Stimulated activated CD4-positive, alpha-beta T cell treated with anti-CD3 and anti-CD28 coated beads, Interleukin-2, amount 100 ng/mL, for 4 hours (primary cell): ENCODE results near the gene TECTA.
"Not testable (repeated sequence)": the region's sequence is repeated elsewhere in the genome, so short reads cannot be mapped to it uniquely, and the experiment has no call there.

Experiments
- DNase-seq: peaks from one replicate; pipeline ENCODE4 v3.0.0-alpha.2; 2020; ENCODE audit warnings: low read depth

TECTA gene

GRCh38 chr11:121235057-121235456 lies 134.0 kb downstream of the TECTA start:
- DNase-seq, result no peak

GRCh38 chr11:121236115-121237001 lies 135.3 kb downstream of the TECTA start:
- DNase-seq, result no peak

- not testable (repeated sequence) for DNase-seq
Observed at GRCh38 chr11:121237247-121237646, 136.2 kb downstream of the TECTA start.

- DNase-seq, result no peak
Observed at GRCh38 chr11:121237686-121238658, 136.9 kb downstream of the TECTA start.

- no peak for DNase-seq
Observed at GRCh38 chr11:121238956-121239355, 137.9 kb downstream of the TECTA start.

GRCh38 chr11:121240001-121240400 lies 139.0 kb downstream of the TECTA start:
- not testable (repeated sequence) for DNase-seq

- no peak for DNase-seq
Observed at GRCh38 chr11:121240650-121241303, 139.7 kb downstream of the TECTA start.
